Heart left ventricle (tissue), 13 donors: Measurements from ENCODE around the gene ADAM22.
A peak's percentile ranks its signal among the peaks of the same experiment; 100 is the strongest.

Experiments
- CTCF ChIP-seq, 12 donors: fragments of 200-600 bp; sonication (generic) in 4 of 12; IDR thresholded peaks; one replicate each; pipeline versions ENCODE4 v1.5.0 to v1.8.0; 2018 to 2022; ENCODE audit warnings: antibody characterized with exemption in 12 of 12, mild to moderate bottlenecking in 5 of 12
- POLR2A ChIP-seq, 2 donors: fragments of 450-650 bp; IDR thresholded peaks; one replicate each; pipeline ENCODE4 v1.6.1; 2017; ENCODE audit warnings: antibody characterized with exemption in 2 of 2, mild to moderate bottlenecking in 2 of 2, moderate library complexity in 2 of 2
- donor health status: ischemic (EF 13 %, LVEDD 7.1; RV severe dilation, severe dysfunction).
- donor health status: DM: no; HTN: yes; CAD: no.
- donor health status: DM: no; HTN: no; CAD: no.
- donor health status: ischemic (EF 25% LVEDD 6.9; RV normal size, moderate dysfunction).
- donor health status: ischemic (EF 25% LVEDD 5.7; RV mildly dilated, moderate dysfunction).
- donor health status: ischemic (EF 35%, LVEDD 5.7; RV mildly dilated, moderate dysfunction).
- donor health status: nonischemic (EF 11% LVEDD 7.7; RV severe dilation, severe dysfunction).
- donor health status: DM: yes; HTN: yes; CAD: no.
- donor health status: PGD.
- donor health status: ischemic (EF 29% LVEDD 5.4; RV normal size, mild dysfunction).
- donor health status: nonischemic (EF 23%, LVEDD 6.1; RV moderate dilation, normal function).

GRCh38 chr7:88243345-88243909, 309.4 kb downstream of the ADAM22 start:
- TF ChIP-seq CTCF (IDR thresholded peaks at IDR 0.05) = peak; percentile 62 to 91 (median 78)
- TF ChIP-seq POLR2A (IDR thresholded peaks at IDR 0.05) = no peak
